Muscle of back (tissue), 11 donors: ENCODE results near the gene CDK3. TPM values are rescaled to one million over a fixed set of nuclear protein-coding genes. Genes with fewer than 3 reads are reported as not detected.
"Not testable (repeated sequence)": the region's sequence is repeated elsewhere in the genome, so short reads cannot be mapped to it uniquely, and the experiment has no call there.

Experiments
- DNase-seq, 3 donors: peaks; one replicate each; pipeline versions ENCODE4 v3.0.0 to v3.0.0-alpha.2; 2013
- polyA plus RNA-seq, 10 donors: library from polyadenylated mRNA; unstranded; fragments of 120-200 nt; gene quantifications; one replicate each; pipeline ENCODE4 v1.2.1, GENCODE V29; 2013; ENCODE audit not compliant: insufficient read length in 10 of 10

CDK3 gene
- polyA plus RNA-seq, 10 donors, result 3.9 to 12.1 (median 7.1) TPM

- DNase-seq, result no peak
Measured at GRCh38 chr17:76039121-76039520, 38.5 kb downstream of the CDK3 start.

- DNase-seq, result no peak
Measured at GRCh38 chr17:76040376-76040775, 39.7 kb downstream of the CDK3 start.

- DNase-seq, result not testable (repeated sequence)
Measured at GRCh38 chr17:76042868-76043267, 42.2 kb downstream of the CDK3 start.

GRCh38 chr17:76044475-76045007 is 43.9 kb downstream of the CDK3 start:
- not testable (repeated sequence) for DNase-seq

GRCh38 chr17:76046064-76046463 is 45.4 kb downstream of the CDK3 start:
- DNase-seq, result no peak

- no peak for DNase-seq
Measured at GRCh38 chr17:76048025-76048605, 47.5 kb downstream of the CDK3 start.

- no peak for DNase-seq
Measured at GRCh38 chr17:76048711-76049110, 48.1 kb downstream of the CDK3 start.

- no peak for DNase-seq
Measured at GRCh38 chr17:76049239-76049638, 48.6 kb downstream of the CDK3 start.

GRCh38 chr17:76049836-76050537 is 49.3 kb downstream of the CDK3 start:
- no peak for DNase-seq

- no peak for DNase-seq
Measured at GRCh38 chr17:76050538-76051467, 50.1 kb downstream of the CDK3 start.

GRCh38 chr17:76051561-76051960 is 50.9 kb downstream of the CDK3 start:
- DNase-seq, result no peak

GRCh38 chr17:76053246-76054111 is 52.8 kb downstream of the CDK3 start:
- no peak for DNase-seq

GRCh38 chr17:76054112-76054476 is 53.4 kb downstream of the CDK3 start:
- no peak for DNase-seq

Other genes with a start within 250 kb of the CDK3 start
- gene GALK1, start 235.7 kb upstream of the CDK3 start, polyA plus RNA-seq, result 10 to 100 TPM; 15.0 to 40.9 (median 25.4) TPM
- 10 to 100 TPM; 19.7 to 29.9 (median 24.9) TPM for gene UNK, start 216.0 kb upstream of the CDK3 start, polyA plus RNA-seq
- 1 to 10 TPM; 2.5 to 6.8 (median 4.3) TPM for gene UNC13D, start 156.5 kb upstream of the CDK3 start, polyA plus RNA-seq
- 10 to 100 TPM; 46.3 to 57.8 (median 51.4) TPM for gene WBP2, start 145.5 kb upstream of the CDK3 start, polyA plus RNA-seq
- 10 to 100 TPM; 15.3 to 27.2 (median 21.3) TPM for gene TRIM47, start 122.3 kb upstream of the CDK3 start, polyA plus RNA-seq
- 10 to 100 TPM in 9 of 10 donors, 1 to 10 TPM in 1; 9.2 to 20.8 (median 13.9) TPM for gene TRIM65, start 103.9 kb upstream of the CDK3 start, polyA plus RNA-seq
- 10 to 100 TPM; 52.9 to 67.8 (median 63.9) TPM for gene MRPL38, start 96.0 kb upstream of the CDK3 start, polyA plus RNA-seq
- 1 to 10 TPM; 3.1 to 7.9 (median 6.2) TPM for gene FBF1, start 59.8 kb upstream of the CDK3 start, polyA plus RNA-seq
- 10 to 100 TPM; 14.2 to 22.4 (median 18.5) TPM for gene ACOX1, start 21.7 kb upstream of the CDK3 start, polyA plus RNA-seq
- 10 to 100 TPM in 9 of 10 donors, 1 to 10 TPM in 1; 8.5 to 20.2 (median 14.0) TPM for gene TEN1, start 21.6 kb upstream of the CDK3 start, polyA plus RNA-seq
- 10 to 100 TPM in 2 of 10 donors, under 1 TPM in 7, not detected in 1; 0.11 to 12.4 (median 0.18) TPM for gene EVPL, start 26.5 kb downstream of the CDK3 start, polyA plus RNA-seq
- gene SRP68, start 71.7 kb downstream of the CDK3 start, polyA plus RNA-seq, result 10 to 100 TPM; 62.0 to 92.5 (median 78.8) TPM
- gene GALR2, start 73.9 kb downstream of the CDK3 start, polyA plus RNA-seq, result not detected
- 10 to 100 TPM in 3 of 10 donors, 1 to 10 TPM in 7; 1.7 to 17.8 (median 6.9) TPM for gene ZACN, start 78.3 kb downstream of the CDK3 start, polyA plus RNA-seq
- 100 to 1,000 TPM in 1 of 10 donors, 10 to 100 TPM in 9; 63.9 to 103 (median 82.0) TPM for gene EXOC7, start 102.9 kb downstream of the CDK3 start, polyA plus RNA-seq
- gene FOXJ1, start 140.4 kb downstream of the CDK3 start, polyA plus RNA-seq, result under 1 TPM in 7 of 10 donors, not detected in 3; 0.05 to 0.41 (median 0.12) TPM
- 10 to 100 TPM in 5 of 10 donors, 1 to 10 TPM in 5; 5.6 to 15.7 (median 9.8) TPM for gene RNF157, start 239.6 kb downstream of the CDK3 start, polyA plus RNA-seq